Skin epidermis (tissue), 12 donors: Measurements from ENCODE around the gene DNM2.
A peak's percentile ranks its signal among the peaks of the same experiment; 100 is the strongest.
"Not testable (repeated sequence)": the region's sequence is repeated elsewhere in the genome, so short reads cannot be mapped to it uniquely, and the experiment has no call there.

Experiments
- H3K27ac ChIP-seq, 21 experiments: fragments of 200-600 bp; sonication (generic) in 11 of 21; one replicate each; pipeline ENCODE4 v1.5.0; 2020; ENCODE audit warnings: mild to moderate bottlenecking in 3 of 21, inconsistent platforms in 2 of 21, moderate library complexity in 2 of 21
- H3K4me3 ChIP-seq, 7 experiments: fragments of 200-600 bp; sonication (generic) in 2 of 7; one replicate each; pipeline ENCODE4 v1.5.0; 2020; ENCODE audit warnings: inconsistent platforms in 2 of 7, mild to moderate bottlenecking in 2 of 7, moderate library complexity in 1 of 7

DNM2 gene

GRCh38 chr19:10871711-10872545, 154.0 kb downstream of the DNM2 start:
- Histone ChIP-seq H3K27ac (peak overlapping the region; percentile 66 to 96 (median 92)), H3K4me3 (peak overlapping the region; percentile 69 to 97 (median 85))

DNA sequence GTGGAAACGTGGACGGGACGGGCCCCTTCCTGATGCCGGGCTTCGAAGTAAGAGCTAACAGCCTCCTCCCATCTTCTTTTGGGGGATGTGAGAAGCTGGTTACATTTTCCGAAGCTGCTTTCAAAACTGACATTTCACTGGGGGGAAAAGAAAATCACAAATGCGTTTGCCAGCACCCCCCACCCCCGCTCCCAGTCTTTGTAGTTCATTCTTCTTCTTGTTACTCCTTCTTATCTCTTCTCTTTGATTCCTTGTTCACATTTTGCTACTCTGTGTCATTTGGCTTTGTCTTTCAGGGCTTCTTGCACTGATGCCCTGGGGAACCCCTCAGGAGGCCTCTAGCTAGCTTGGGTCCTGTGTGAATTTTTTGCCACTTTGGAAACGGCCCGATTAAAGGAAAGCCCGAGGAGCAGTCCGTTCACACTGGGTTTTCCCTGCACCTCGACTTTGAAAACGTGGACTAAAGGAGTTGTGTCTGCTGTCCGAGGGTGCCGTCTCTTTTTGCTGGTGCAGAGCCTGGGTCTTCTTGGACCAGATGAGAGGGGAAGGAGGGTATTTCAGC, 154.7 kb downstream of the DNM2 start:
- Histone ChIP-seq H3K27ac (peak overlapping the region in 20 of 21 experiments; percentile 70 to 96 (median 92)), H3K4me3 (peak overlapping the region; percentile 69 to 97 (median 85))

- H3K4me3 ChIP-seq = no peak overlapping the region
- H3K27ac ChIP-seq = no peak overlapping the region
Observed at GRCh38 chr19:10874024-10874423, 156.1 kb downstream of the DNM2 start.

DNA sequence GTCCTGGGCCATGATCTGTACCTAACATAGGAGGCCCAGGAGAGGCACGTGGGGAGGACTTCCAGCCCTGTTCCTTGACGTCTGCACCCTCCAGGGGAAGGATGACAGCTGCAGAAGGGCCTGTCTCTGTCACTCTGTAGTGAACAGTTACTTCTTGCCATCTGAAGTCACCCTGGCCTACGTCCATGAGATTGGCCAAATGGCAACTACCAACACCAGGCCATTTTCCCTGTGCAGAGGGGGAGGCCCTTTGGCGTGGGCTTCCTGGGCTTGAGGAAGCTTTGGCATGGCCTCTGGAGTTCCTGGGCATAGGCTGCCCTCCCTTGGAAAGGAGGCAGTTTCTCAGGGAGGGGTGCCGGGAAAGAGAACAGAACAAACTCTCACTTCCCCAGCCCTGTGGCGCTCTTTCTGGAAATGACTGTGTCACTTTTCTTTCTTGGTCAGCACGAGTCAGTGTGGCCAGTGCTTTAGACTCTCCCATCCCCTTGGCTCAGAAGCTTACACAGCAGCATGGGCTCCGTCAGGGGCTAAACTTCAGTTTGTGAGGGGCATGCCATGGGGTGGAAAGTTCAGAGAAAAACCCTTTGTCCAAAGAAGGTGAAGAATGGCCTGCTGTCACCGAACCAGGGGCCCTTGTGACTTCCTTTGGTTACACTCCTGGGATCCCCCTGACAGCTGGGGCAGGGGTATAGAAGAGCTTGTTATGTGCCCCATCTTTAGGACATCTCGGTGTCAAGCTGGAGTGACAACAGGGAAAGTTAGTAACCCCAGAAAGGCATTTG, 158.8 kb downstream of the DNM2 start:
- Histone ChIP-seq H3K4me3 (no peak overlapping the region), H3K27ac (peak overlapping the region in 16 of 21 experiments; percentile 9 to 78 (median 40))

GRCh38 chr19:10877608-10878007, 159.7 kb downstream of the DNM2 start:
- peak overlapping the region in 12 of 21 experiments; percentile 7 to 78 (median 45) for H3K27ac ChIP-seq
- not testable (repeated sequence) for H3K4me3 ChIP-seq

DNA sequence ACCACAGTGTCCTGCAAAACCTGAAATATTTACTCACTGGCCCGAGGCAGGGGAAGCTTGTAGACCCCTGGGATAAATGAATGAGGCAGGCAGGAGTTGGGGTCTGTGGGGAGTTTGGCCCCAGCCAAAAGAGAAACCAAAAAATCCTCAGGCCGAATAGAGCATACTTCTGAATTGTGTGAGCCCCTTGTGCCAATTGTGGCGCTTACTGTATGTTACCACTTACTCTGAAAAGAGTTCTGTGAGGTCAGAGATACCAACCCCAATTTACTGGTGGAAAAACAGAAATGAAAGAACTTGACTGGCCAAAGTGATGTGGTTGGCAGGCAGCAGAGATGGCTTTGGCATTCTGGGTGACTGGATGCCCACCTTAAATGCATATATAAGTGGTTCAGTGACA, 160.4 kb downstream of the DNM2 start:
- peak overlapping the region in 10 of 21 experiments; percentile 7 to 78 (median 45) for H3K27ac ChIP-seq
- H3K4me3 ChIP-seq = no peak overlapping the region
